Esophagus (tissue), 2 donors: ENCODE results near the gene UGT1A1. TPM values are rescaled to one million over a fixed set of nuclear protein-coding genes. Genes with fewer than 3 reads are reported as not detected.
"Not testable (repeated sequence)": the region's sequence is repeated elsewhere in the genome, so short reads cannot be mapped to it uniquely, and the experiment has no call there.

Source experiments
- H3K27ac ChIP-seq, 2 donors: one replicate each; pipeline ENCODE4 v1.5.1; 2013; ENCODE audit warnings: low read depth in 2 of 2, mild to moderate bottlenecking in 2 of 2, inconsistent platforms in 1 of 2, low read length in 1 of 2, moderate library complexity in 1 of 2
- H3K27me3 ChIP-seq, 2 donors: one replicate each; pipeline ENCODE4 v1.6.1; 2013; ENCODE audit warnings: low read length in 2 of 2, control low read depth in 1 of 2, mild to moderate bottlenecking in 1 of 2; ENCODE audit not compliant: insufficient read depth in 2 of 2, control insufficient read depth in 1 of 2
- H3K36me3 ChIP-seq, 2 donors: one replicate each; pipeline ENCODE4 v1.6.1; 2013; ENCODE audit warnings: low read length in 1 of 2; ENCODE audit not compliant: control insufficient read depth in 2 of 2, insufficient read depth in 2 of 2
- H3K4me1 ChIP-seq, 2 donors: one replicate each; pipeline ENCODE4 v1.6.1; 2013; ENCODE audit warnings: low read length in 1 of 2; ENCODE audit not compliant: control insufficient read depth in 2 of 2, insufficient read depth in 2 of 2
- H3K4me3 ChIP-seq, 2 donors: one replicate each; pipeline ENCODE4 v1.5.1; 2013; ENCODE audit warnings: low read length in 2 of 2, mild to moderate bottlenecking in 2 of 2, low read depth in 1 of 2, moderate library complexity in 1 of 2
- H3K9me3 ChIP-seq, 2 donors: one replicate each; pipeline ENCODE4 v1.6.1; 2013; ENCODE audit warnings: mild to moderate bottlenecking in 2 of 2, low read depth in 1 of 2, low read length in 1 of 2, moderate library complexity in 1 of 2; ENCODE audit not compliant: control insufficient read depth in 2 of 2, insufficient read depth in 1 of 2
- WGBS, 2 donors: extraction: QIAGEN DNeasy Blood & Tissue Kit; methylation state at CpG; one replicate each; pipeline ENCODE4 v1.1.7; 2013; 5-methylcytosine and 5-hydroxymethylcytosine counted together
- polyA plus RNA-seq, 2 donors: library from polyadenylated mRNA; stranded (reverse); fragments of 200-250 nt; gene quantifications; one replicate each; pipeline ENCODE4 v1.2.3, GENCODE V29; 2013
- donor health status: healthy with polysubstance abuse.
- donor health status: Bipolar disorder and iron deficiency.

Gene UGT1A1
- polyA plus RNA-seq, result 1 to 10 TPM in 1 of 2 donors, under 1 TPM in 1; 0.75 to 2.0 TPM

DNA sequence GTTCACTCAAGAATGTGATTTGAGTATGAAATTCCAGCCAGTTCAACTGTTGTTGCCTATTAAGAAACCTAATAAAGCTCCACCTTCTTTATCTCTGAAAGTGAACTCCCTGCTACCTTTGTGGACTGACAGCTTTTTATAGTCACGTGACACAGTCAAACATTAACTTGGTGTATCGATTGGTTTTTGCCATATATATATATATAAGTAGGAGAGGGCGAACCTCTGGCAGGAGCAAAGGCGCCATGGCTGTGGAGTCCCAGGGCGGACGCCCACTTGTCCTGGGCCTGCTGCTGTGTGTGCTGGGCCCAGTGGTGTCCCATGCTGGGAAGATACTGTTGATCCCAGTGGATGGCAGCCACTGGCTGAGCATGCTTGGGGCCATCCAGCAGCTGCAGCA is at the start of gene UGT1A1:
UGT1A1 (plus strand) TSS at position 228 of the 400 bp plus-strand sequence; CDS start at position 246, 18 bp downstream.
- 75 to 97% methylated on average over 6 of the region's 6 CpGs for WGBS, 2 donors
- Histone ChIP-seq H3K27me3 (no peaks in the 10 kb centered on the region), H3K27ac (peak within 1 kb of the TSS in 1 of 2 donors; percentile 13), H3K4me3 (no peak within 1 kb of the TSS), H3K36me3 (no peaks in the 10 kb centered on the region), H3K4me1 (peaks cover 1 to 2% of the 10 kb centered on the region in 2 donors), H3K9me3 (no peaks in the 10 kb centered on the region)

GRCh38 chr2:233711312-233712008 is 48.6 kb upstream of the UGT1A1 start:
- WGBS, 2 donors, result 35 to 37% methylated on average over 11 of the region's 11 CpGs
- H3K9me3 ChIP-seq, result no peaks in the 10 kb centered on the region
- H3K36me3 ChIP-seq, result peaks cover 0 to 2% of the 10 kb centered on the region in 2 donors
- H3K4me1 ChIP-seq, result peaks cover 0 to 9% of the 10 kb centered on the region in 2 donors
- H3K27me3 ChIP-seq, result no peaks in the 10 kb centered on the region
- no peak overlapping the region for H3K27ac ChIP-seq
- H3K4me3 ChIP-seq, result no peak overlapping the region

- Histone ChIP-seq H3K36me3 (peaks cover 0 to 2% of the 10 kb centered on the region in 2 donors), H3K27me3 (no peaks in the 10 kb centered on the region), H3K27ac (no peak within 1 kb of the TSS), H3K4me3 (no peak within 1 kb of the TSS), H3K9me3 (no peaks in the 10 kb centered on the region), H3K4me1 (peaks cover 0 to 2% of the 10 kb centered on the region in 2 donors)
- WGBS, 2 donors, result 74 to 85% methylated on average over 14 of the region's 14 CpGs
Observed at GRCh38 chr2:233712611-233713261, 47.3 kb upstream of the UGT1A1 start, which contains the start of gene UGT1A5. Gene UGT1A5 (plus strand): TSS chr2:233712907. CDS start chr2:233712992, 85 bp downstream.

DNA sequence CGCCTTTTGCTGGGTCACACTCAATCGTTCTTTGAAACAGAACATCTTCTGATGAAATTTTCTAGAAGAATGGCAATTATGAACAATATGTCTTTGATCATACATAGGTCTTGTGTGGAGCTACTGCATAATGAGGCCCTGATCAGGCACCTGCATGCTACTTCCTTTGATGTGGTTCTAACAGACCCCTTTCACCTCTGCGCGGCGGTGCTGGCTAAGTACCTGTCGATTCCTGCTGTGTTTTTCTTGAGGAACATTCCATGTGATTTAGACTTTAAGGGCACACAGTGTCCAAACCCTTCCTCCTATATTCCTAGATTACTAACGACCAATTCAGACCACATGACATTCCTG is 46.8 kb upstream of the UGT1A1 start:
- WGBS, 2 donors, result 72 to 77% methylated on average over 7 of the region's 7 CpGs
- H3K27ac ChIP-seq, result no peak overlapping the region
- peaks cover 0 to 2% of the 10 kb centered on the region in 2 donors for H3K36me3 ChIP-seq
- peaks cover 0 to 2% of the 10 kb centered on the region in 2 donors for H3K4me1 ChIP-seq
- H3K9me3 ChIP-seq, result no peaks in the 10 kb centered on the region
- no peak overlapping the region for H3K4me3 ChIP-seq
- no peaks in the 10 kb centered on the region for H3K27me3 ChIP-seq

- 77 to 79% methylated on average over 2 of the region's 2 CpGs for WGBS, 2 donors
- H3K4me3 ChIP-seq, result no peak overlapping the region
- H3K9me3 ChIP-seq, result no peaks in the 10 kb centered on the region
- no peaks in the 10 kb centered on the region for H3K27me3 ChIP-seq
- no peak overlapping the region for H3K27ac ChIP-seq
- H3K36me3 ChIP-seq, result peaks cover 0 to 2% of the 10 kb centered on the region in 2 donors
- peaks cover 0 to 2% of the 10 kb centered on the region in 2 donors for H3K4me1 ChIP-seq
Observed at GRCh38 chr2:233714121-233714520, 45.9 kb upstream of the UGT1A1 start.

DNA sequence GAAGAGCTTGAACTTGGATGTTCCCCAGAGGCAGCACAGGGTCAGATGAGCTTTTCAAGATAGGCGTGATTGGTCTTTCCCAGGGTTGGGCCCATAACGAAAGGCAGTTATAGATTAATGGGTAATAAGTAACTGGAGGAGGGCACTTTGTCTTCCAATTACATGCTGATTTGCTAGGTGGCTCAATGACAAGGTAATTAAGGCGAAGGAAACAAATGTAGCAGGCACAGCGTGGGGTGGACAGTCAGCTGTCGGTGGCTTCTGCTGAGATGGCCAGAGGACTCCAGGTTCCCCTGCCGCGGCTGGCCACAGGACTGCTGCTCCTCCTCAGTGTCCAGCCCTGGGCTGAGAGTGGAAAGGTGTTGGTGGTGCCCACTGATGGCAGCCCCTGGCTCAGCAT is 41.5 kb upstream of the UGT1A1 start, which contains the start of gene UGT1A4:
UGT1A4 (plus strand) TSS at position 185 of the 400 bp plus-strand sequence; CDS start at position 270, 85 bp downstream.
- Histone ChIP-seq H3K9me3 (no peaks in the 10 kb centered on the region), H3K27me3 (no peaks in the 10 kb centered on the region), H3K4me3 (no peak within 1 kb of the TSS), H3K4me1 (no peaks in the 10 kb centered on the region), H3K27ac (no peak within 1 kb of the TSS), H3K36me3 (peaks cover 0 to 2% of the 10 kb centered on the region in 2 donors)
- 80 to 93% methylated on average over 7 of the region's 7 CpGs for WGBS, 2 donors

- Histone ChIP-seq H3K27me3 (no peaks in the 10 kb centered on the region), H3K36me3 (no peaks in the 10 kb centered on the region), H3K9me3 (no peaks in the 10 kb centered on the region), H3K4me1 (peaks cover 0 to 2% of the 10 kb centered on the region in 2 donors), H3K27ac (peak within 1 kb of the TSS in 1 of 2 donors; percentile 1), H3K4me3 (no peak within 1 kb of the TSS)
- 72 to 73% methylated on average over 8 of the region's 8 CpGs for WGBS, 2 donors
Observed at GRCh38 chr2:233728723-233729301, 31.3 kb upstream of the UGT1A1 start, which contains the start of gene UGT1A3. Gene UGT1A3 (plus strand): TSS chr2:233729042. CDS start chr2:233729127, 85 bp downstream.

DNA sequence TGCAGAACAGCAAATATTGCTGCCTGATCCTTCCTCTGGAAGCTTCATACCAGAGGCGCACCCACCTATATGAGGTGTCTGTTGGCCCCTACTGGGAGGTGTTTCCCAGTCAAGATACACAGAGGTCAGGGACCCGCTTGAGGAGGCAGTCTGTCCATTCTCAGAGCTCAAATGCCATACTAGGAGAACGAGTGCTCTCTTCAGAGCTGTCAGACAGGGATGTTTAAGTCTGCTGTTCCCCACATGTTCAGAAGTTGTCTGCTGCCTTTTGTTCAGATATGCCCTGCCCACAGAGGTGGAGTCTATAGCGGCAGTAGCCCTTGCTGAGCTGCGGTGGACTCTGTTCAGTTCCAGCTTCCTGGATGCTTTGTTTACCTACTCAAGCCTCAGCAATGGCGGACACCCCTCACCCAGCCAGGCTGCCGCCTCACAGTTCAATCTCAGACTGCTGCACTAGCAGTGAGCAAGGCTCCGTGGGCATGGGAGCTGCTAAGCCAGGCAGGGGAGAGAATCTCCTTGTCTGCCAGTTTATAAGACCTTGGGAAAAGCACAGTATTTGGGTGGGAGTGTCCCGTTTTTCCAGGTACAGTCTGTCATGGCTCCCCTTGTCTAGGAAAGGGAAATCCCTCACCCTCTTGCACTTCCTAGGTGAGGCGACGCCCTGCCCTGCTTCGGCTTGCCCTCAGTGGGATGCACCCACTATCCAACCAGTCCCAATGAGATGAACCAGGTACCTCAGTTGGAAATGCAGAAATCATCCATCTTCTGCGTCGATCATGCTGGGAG is 23.0 kb upstream of the UGT1A1 start:
- H3K9me3 ChIP-seq, H3K4me1 ChIP-seq, H3K36me3 ChIP-seq, H3K4me3 ChIP-seq, H3K27ac ChIP-seq, H3K27me3 ChIP-seq: not testable (repeated sequence)
- 88 to 90% methylated on average over 14 of the region's 14 CpGs for WGBS, 2 donors

DNA sequence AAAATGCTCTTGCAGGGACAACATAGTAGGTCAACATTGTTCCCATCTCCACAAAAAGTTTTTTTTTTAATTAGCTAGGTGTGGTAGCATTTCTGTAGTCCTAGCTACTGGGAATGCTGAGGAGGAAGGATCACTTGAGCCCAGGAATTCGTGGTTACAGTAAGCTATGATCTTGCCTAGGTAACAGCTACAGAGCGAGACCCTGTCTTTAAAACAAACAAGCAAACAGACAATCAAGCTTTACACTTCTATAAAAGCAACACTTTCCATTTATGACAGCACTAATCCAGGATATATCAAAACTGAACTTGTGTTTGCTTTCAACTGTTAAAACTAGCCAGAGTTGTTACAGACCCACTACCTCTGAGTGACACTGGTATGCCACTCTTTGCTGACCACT is 19.2 kb upstream of the UGT1A1 start:
- Histone ChIP-seq H3K9me3 (peaks cover 0 to 2% of the 10 kb centered on the region in 2 donors), H3K36me3 (peaks cover 0 to 2% of the 10 kb centered on the region in 2 donors), H3K27me3 (no peaks in the 10 kb centered on the region), H3K27ac (no peak overlapping the region), H3K4me1 (no peaks in the 10 kb centered on the region), H3K4me3 (no peak overlapping the region)
- WGBS, 2 donors, result 52 to 72% methylated on average over 2 of the region's 2 CpGs
